Measurements from ENCODE around the gene CADM2. TPM values are rescaled to one million over a fixed set of nuclear protein-coding genes. Genes with fewer than 3 reads are reported as not detected.
A peak's percentile ranks its signal among the peaks of the same experiment; 100 is the strongest.

The CADM2 gene
- polyA plus RNA-seq, 1 donor from 2014 or later: not detected

- H3K27me3 Mint-ChIP-seq: no peaks in the 10 kb centered on the region
Measured at GRCh38 chr3:85003479-85003878, 44.7 kb downstream of the CADM2 start.

GRCh38 chr3:85004147-85004546 lies 45.4 kb downstream of the CADM2 start:
- H3K9me3 Mint-ChIP-seq: no peaks in the 10 kb centered on the region
- no peaks in the 10 kb centered on the region for H3K27me3 Mint-ChIP-seq
- no peak overlapping the region for H3K27ac Mint-ChIP-seq

More at GRCh38 chr3:85003479-85003878, 44.7 kb downstream of the CADM2 start:
- Mint-ChIP-seq H3K27ac (no peak overlapping the region), H3K9me3 (no peaks in the 10 kb centered on the region), H3K36me3 (no peaks in the 10 kb centered on the region), H3K4me1 (peaks cover 0 to 2% (median 0%) of the 10 kb centered on the region in 3 donors), H3K4me3 (no peak overlapping the region)

GRCh38 chr3:85005946-85006345 lies 47.2 kb downstream of the CADM2 start:
- Mint-ChIP-seq H3K27ac (no peak overlapping the region), H3K9me3 (no peaks in the 10 kb centered on the region), H3K36me3 (no peaks in the 10 kb centered on the region), H3K27me3 (no peaks in the 10 kb centered on the region), H3K4me1 (peaks cover 0 to 2% (median 0%) of the 10 kb centered on the region in 3 donors), H3K4me3 (no peak overlapping the region)

More at GRCh38 chr3:85004147-85004546, 45.4 kb downstream of the CADM2 start:
- H3K4me1 Mint-ChIP-seq: peaks cover 0 to 2% (median 0%) of the 10 kb centered on the region in 3 donors
- no peaks in the 10 kb centered on the region for H3K36me3 Mint-ChIP-seq
- H3K4me3 Mint-ChIP-seq: no peak overlapping the region

- Mint-ChIP-seq H3K36me3 (no peaks in the 10 kb centered on the region), H3K9me3 (no peaks in the 10 kb centered on the region), H3K4me3 (no peak overlapping the region), H3K27ac (no peak overlapping the region), H3K4me1 (no peaks in the 10 kb centered on the region), H3K27me3 (no peaks in the 10 kb centered on the region)
Measured at GRCh38 chr3:85007195-85008094, 48.7 kb downstream of the CADM2 start.

GRCh38 chr3:85020828-85021227 lies 62.0 kb downstream of the CADM2 start:
- Mint-ChIP-seq H3K36me3 (no peaks in the 10 kb centered on the region), H3K4me1 (no peaks in the 10 kb centered on the region), H3K9me3 (peaks cover 0 to 5% (median 0%) of the 10 kb centered on the region in 3 donors), H3K27ac (no peak overlapping the region), H3K27me3 (no peaks in the 10 kb centered on the region), H3K4me3 (no peak overlapping the region)

- H3K4me1 Mint-ChIP-seq: peaks cover 0 to 1% (median 0%) of the 10 kb centered on the region in 3 donors
- H3K36me3 Mint-ChIP-seq: no peaks in the 10 kb centered on the region
- H3K27ac Mint-ChIP-seq: no peak overlapping the region
- H3K9me3 Mint-ChIP-seq: peaks cover 0 to 13% (median 2%) of the 10 kb centered on the region in 3 donors
- no peak overlapping the region for H3K4me3 Mint-ChIP-seq
- H3K27me3 Mint-ChIP-seq: no peaks in the 10 kb centered on the region
Measured at GRCh38 chr3:85030052-85030451, 71.3 kb downstream of the CADM2 start.

- H3K4me1 Mint-ChIP-seq: peaks cover 0 to 1% (median 0%) of the 10 kb centered on the region in 3 donors
- no peaks in the 10 kb centered on the region for H3K27me3 Mint-ChIP-seq
- peaks cover 0 to 5% (median 4%) of the 10 kb centered on the region in 3 donors for H3K9me3 Mint-ChIP-seq
- no peak overlapping the region for H3K27ac Mint-ChIP-seq
- H3K36me3 Mint-ChIP-seq: peaks cover 3% of the 10 kb centered on the region
- H3K4me3 Mint-ChIP-seq: no peak overlapping the region
Measured at GRCh38 chr3:85037203-85037602, 78.4 kb downstream of the CADM2 start.

GRCh38 chr3:85041001-85041400 lies 82.2 kb downstream of the CADM2 start:
- H3K36me3 Mint-ChIP-seq: peaks cover 3% of the 10 kb centered on the region
- no peaks in the 10 kb centered on the region for H3K27me3 Mint-ChIP-seq
- peaks cover 0 to 4% (median 0%) of the 10 kb centered on the region in 3 donors for H3K9me3 Mint-ChIP-seq
- H3K4me1 Mint-ChIP-seq: no peaks in the 10 kb centered on the region
- no peak overlapping the region for H3K27ac Mint-ChIP-seq
- H3K4me3 Mint-ChIP-seq: no peak overlapping the region

- Mint-ChIP-seq H3K4me3 (no peak overlapping the region), H3K9me3 (peaks cover 0 to 4% (median 0%) of the 10 kb centered on the region in 3 donors), H3K36me3 (peaks cover 3% of the 10 kb centered on the region), H3K27ac (no peak overlapping the region), H3K27me3 (no peaks in the 10 kb centered on the region), H3K4me1 (no peaks in the 10 kb centered on the region)
Measured at GRCh38 chr3:85041562-85042055, 82.8 kb downstream of the CADM2 start.

GRCh38 chr3:85050821-85051220 lies 92.0 kb downstream of the CADM2 start:
- no peak overlapping the region for H3K4me3 Mint-ChIP-seq
- no peak overlapping the region for H3K27ac Mint-ChIP-seq
- no peaks in the 10 kb centered on the region for H3K27me3 Mint-ChIP-seq
- no peaks in the 10 kb centered on the region for H3K9me3 Mint-ChIP-seq
- H3K36me3 Mint-ChIP-seq: no peaks in the 10 kb centered on the region
- no peaks in the 10 kb centered on the region for H3K4me1 Mint-ChIP-seq

GRCh38 chr3:85051786-85052185 lies 93.0 kb downstream of the CADM2 start:
- no peaks in the 10 kb centered on the region for H3K36me3 Mint-ChIP-seq
- no peak overlapping the region for H3K4me3 Mint-ChIP-seq
- no peaks in the 10 kb centered on the region for H3K4me1 Mint-ChIP-seq
- H3K9me3 Mint-ChIP-seq: no peaks in the 10 kb centered on the region
- H3K27ac Mint-ChIP-seq: no peak overlapping the region
- no peaks in the 10 kb centered on the region for H3K27me3 Mint-ChIP-seq

- H3K36me3 Mint-ChIP-seq: no peaks in the 10 kb centered on the region
- H3K9me3 Mint-ChIP-seq: no peaks in the 10 kb centered on the region
- no peaks in the 10 kb centered on the region for H3K4me1 Mint-ChIP-seq
- H3K27me3 Mint-ChIP-seq: no peaks in the 10 kb centered on the region
- no peak overlapping the region for H3K27ac Mint-ChIP-seq
- no peak overlapping the region for H3K4me3 Mint-ChIP-seq
Measured at GRCh38 chr3:85053626-85054025, 94.8 kb downstream of the CADM2 start.

- no peaks in the 10 kb centered on the region for H3K36me3 Mint-ChIP-seq
- peaks cover 0 to 3% (median 0%) of the 10 kb centered on the region in 3 donors for H3K9me3 Mint-ChIP-seq
- no peaks in the 10 kb centered on the region for H3K27me3 Mint-ChIP-seq
- H3K4me3 Mint-ChIP-seq: no peak overlapping the region
- H3K27ac Mint-ChIP-seq: no peak overlapping the region
- no peaks in the 10 kb centered on the region for H3K4me1 Mint-ChIP-seq
Measured at GRCh38 chr3:85054579-85054978, 95.8 kb downstream of the CADM2 start.

GRCh38 chr3:85068911-85069310 lies 110.1 kb downstream of the CADM2 start:
- no peaks in the 10 kb centered on the region for H3K4me1 Mint-ChIP-seq
- peaks cover 0 to 5% (median 4%) of the 10 kb centered on the region in 3 donors for H3K9me3 Mint-ChIP-seq
- H3K27ac Mint-ChIP-seq: no peak overlapping the region
- H3K4me3 Mint-ChIP-seq: no peak overlapping the region
- no peaks in the 10 kb centered on the region for H3K27me3 Mint-ChIP-seq
- no peaks in the 10 kb centered on the region for H3K36me3 Mint-ChIP-seq

- no peaks in the 10 kb centered on the region for H3K4me1 Mint-ChIP-seq
- no peaks in the 10 kb centered on the region for H3K36me3 Mint-ChIP-seq
- H3K4me3 Mint-ChIP-seq: no peak overlapping the region
- peaks cover 0 to 4% (median 3%) of the 10 kb centered on the region in 3 donors for H3K9me3 Mint-ChIP-seq
- peak overlapping the region in 1 of 3 donors; percentile 3 for H3K27ac Mint-ChIP-seq
- H3K27me3 Mint-ChIP-seq: peaks cover 2% of the 10 kb centered on the region
Measured at GRCh38 chr3:85074003-85074402, 115.2 kb downstream of the CADM2 start.

- H3K4me3 Mint-ChIP-seq: no peak overlapping the region
- no peaks in the 10 kb centered on the region for H3K4me1 Mint-ChIP-seq
- no peak overlapping the region for H3K27ac Mint-ChIP-seq
- H3K27me3 Mint-ChIP-seq: peaks cover 2% of the 10 kb centered on the region
- H3K9me3 Mint-ChIP-seq: peaks cover 0 to 4% (median 3%) of the 10 kb centered on the region in 3 donors
- no peaks in the 10 kb centered on the region for H3K36me3 Mint-ChIP-seq
Measured at GRCh38 chr3:85075663-85076062, 116.9 kb downstream of the CADM2 start.

Data from IgD-negative memory B cell (primary cell).